ENCODE results near the gene SIDT2. TPM values are rescaled to one million over a fixed set of nuclear protein-coding genes. Genes with fewer than 3 reads are reported as not detected.

The SIDT2 gene
- total and polyA plus RNA-seq, 2 of the 4 experiments (the other 2 are of a cell fraction), result 7.3 to 30.3 TPM

GRCh38 chr11:117193130-117194020 lies 14.8 kb downstream of the SIDT2 start (continued):
- no peak for TF ChIP-seq FOS (IDR thresholded peaks at IDR 0.05; ENCODE audit: low read depth, low read length)
- TF ChIP-seq BHLHE40 (IDR thresholded peaks at IDR 0.05; ENCODE audit: low read depth, low read length), result no peak

DNA sequence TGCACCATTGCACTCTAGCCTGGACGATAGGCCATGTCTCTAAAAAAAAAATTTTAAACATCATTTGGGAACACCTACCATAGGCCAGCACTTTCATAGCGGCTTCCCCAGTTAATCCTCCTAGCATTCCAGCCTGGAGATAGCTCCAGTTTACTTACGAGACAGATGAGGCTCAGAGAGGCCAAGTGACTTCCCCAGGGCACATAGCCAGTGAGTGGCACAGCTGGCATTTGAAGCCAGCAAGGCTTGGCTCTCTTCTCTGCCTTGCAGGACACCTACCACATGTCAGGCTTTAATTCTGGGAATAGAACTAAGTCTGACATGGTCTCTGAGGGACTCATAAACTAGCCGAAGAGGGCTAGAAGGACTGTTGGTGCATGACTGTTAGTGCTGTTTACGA lies 15.7 kb downstream of the SIDT2 start:
- Histone ChIP-seq H3K79me1 (ENCODE audit: low read depth in 1 of 2, low read length in 2 of 2) (peaks cover 10 to 22% of the 10 kb centered on the region in 2 experiments; a peak in 3 of 4 replicates), H3K4me1 (ENCODE audit: control insufficient read depth, insufficient read depth, low read length) (peaks cover 13% of the 10 kb centered on the region), H3K4ac (ENCODE audit: low read depth, low read length) (no peak overlapping the region), H4K20me1 (ENCODE audit: insufficient read depth, low read length) (no peaks in the 10 kb centered on the region; the same call in 1 of the 2 replicates), H4K91ac (ENCODE audit: insufficient read depth, low read depth, low read length) (no peak overlapping the region), H2AK9ac (replicated peaks; ENCODE audit: low read depth, low read length, poor library complexity) (peak overlapping the region; percentile 40), H3K4me3 (ENCODE audit: insufficient read depth, low read depth, low read length) (no peak overlapping the region), H3K36me3 (ENCODE audit: control insufficient read depth, insufficient read depth, low read length) (peaks cover 44% of the 10 kb centered on the region), H2BK20ac (ENCODE audit: low read depth, low read length) (no peak overlapping the region), H3K9me3 (ENCODE audit: control insufficient read depth, insufficient read depth, low read length) (no peaks in the 10 kb centered on the region), H3K27me3 (ENCODE audit: control insufficient read depth, insufficient read depth, low read length) (no peaks in the 10 kb centered on the region), H3K9me1 (ENCODE audit: insufficient read depth, low read length) (peaks cover 13% of the 10 kb centered on the region), H3K9ac (ENCODE audit: low read depth, low read length) (no peak overlapping the region), H3K23ac (ENCODE audit: low read depth, low read length) (no peak overlapping the region), H2BK15ac (ENCODE audit: low read depth, low read length) (no peak overlapping the region), H2BK120ac (ENCODE audit: low read depth, low read length) (no peak overlapping the region), H2AK5ac (ENCODE audit: low read depth, low read length) (no peak overlapping the region), H3K27ac (ENCODE audit: insufficient read depth, low read length) (no peak overlapping the region), H3K56ac (ENCODE audit: extremely low read depth, insufficient read depth, low read length) (no peak overlapping the region), H3K4me2 (ENCODE audit: low read depth, low read length) (no peak overlapping the region), H3K18ac (ENCODE audit: low read depth, low read length) (no peak overlapping the region), H2BK5ac (ENCODE audit: low read depth, low read length, poor library complexity, severe bottlenecking) (no peak overlapping the region), H2AFZ (replicated peaks; ENCODE audit: low read length, poor library complexity) (no peak overlapping the region), H3K14ac (replicated peaks; ENCODE audit: low read depth, low read length) (no peak overlapping the region), H4K8ac (ENCODE audit: low read depth in 2 of 2, low read length in 2 of 2) (no peak overlapping the region), H4K5ac (ENCODE audit: low read depth, low read length) (no peak overlapping the region)
- WGBS, 2 experiments (ENCODE audit: extremely low coverage in 2 of 2, insufficient read length in 1 of 2), result 100% methylated on average over 1 of the region's 5 CpGs; no CpG with 5 or more reads in 1 of the 2 experiments
- DNase-seq, result no peak
- intact Hi-C loops (cut with micrococcal nuclease), result no loop called here
- in situ Hi-C loops (cut with MboI; ENCODE audit: low sequenced_read_pairs), result no loop called here
- ATAC-seq (ENCODE audit: low read depth), result no peak
- no TSS peak for BruUV-seq (replicated peaks)
- dilution Hi-C loops (cut with HindIII; ENCODE audit: low sequenced_read_pairs, unreplicated experiment), result no loop called here
- ChIA-PET CTCF (no interaction called here), POLR2A (ENCODE audit: unreplicated experiment) (interaction anchor here (0.9 kb wide), 1 partner anchor 14 kb away, joined by 5 read pairs; no protein-coding TSS in a partner anchor)
- no peak for TF ChIP-seq RAD21 (IDR thresholded peaks at IDR 0.05; ENCODE audit: low read length)
- TF ChIP-seq RCOR1 (IDR thresholded peaks at IDR 0.05; ENCODE audit: insufficient replicate concordance, low read length), result no peak
- TF ChIP-seq BHLHE40 (IDR thresholded peaks at IDR 0.05; ENCODE audit: low read depth, low read length), result no peak
- no peak for TF ChIP-seq MAFK (IDR thresholded peaks at IDR 0.05; ENCODE audit: low read depth, low read length)
- no peak for TF ChIP-seq MXI1 (IDR thresholded peaks at IDR 0.05; ENCODE audit: borderline replicate concordance, low read depth, low read length)
- TF ChIP-seq USF2 (IDR thresholded peaks at IDR 0.05; ENCODE audit: low read depth, low read length), result no peak
- no peak for TF ChIP-seq MAZ (IDR thresholded peaks at IDR 0.05; ENCODE audit: borderline replicate concordance, low read depth, low read length)
- no peak for TF ChIP-seq FOS (IDR thresholded peaks at IDR 0.05; ENCODE audit: low read depth, low read length)
- TF ChIP-seq, protein P1, sequence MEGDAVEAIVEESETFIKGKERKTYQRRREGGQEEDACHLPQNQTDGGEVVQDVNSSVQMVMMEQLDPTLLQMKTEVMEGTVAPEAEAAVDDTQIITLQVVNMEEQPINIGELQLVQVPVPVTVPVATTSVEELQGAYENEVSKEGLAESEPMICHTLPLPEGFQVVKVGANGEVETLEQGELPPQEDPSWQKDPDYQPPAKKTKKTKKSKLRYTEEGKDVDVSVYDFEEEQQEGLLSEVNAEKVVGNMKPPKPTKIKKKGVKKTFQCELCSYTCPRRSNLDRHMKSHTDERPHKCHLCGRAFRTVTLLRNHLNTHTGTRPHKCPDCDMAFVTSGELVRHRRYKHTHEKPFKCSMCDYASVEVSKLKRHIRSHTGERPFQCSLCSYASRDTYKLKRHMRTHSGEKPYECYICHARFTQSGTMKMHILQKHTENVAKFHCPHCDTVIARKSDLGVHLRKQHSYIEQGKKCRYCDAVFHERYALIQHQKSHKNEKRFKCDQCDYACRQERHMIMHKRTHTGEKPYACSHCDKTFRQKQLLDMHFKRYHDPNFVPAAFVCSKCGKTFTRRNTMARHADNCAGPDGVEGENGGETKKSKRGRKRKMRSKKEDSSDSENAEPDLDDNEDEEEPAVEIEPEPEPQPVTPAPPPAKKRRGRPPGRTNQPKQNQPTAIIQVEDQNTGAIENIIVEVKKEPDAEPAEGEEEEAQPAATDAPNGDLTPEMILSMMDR (conservative IDR thresholded peaks at IDR 0.05; ENCODE audit: low read depth, low read length), result no peak
- TF ChIP-seq RFX5 (IDR thresholded peaks at IDR 0.05; ENCODE audit: low read depth, low read length), result no peak
- no peak for TF ChIP-seq POLR2A (IDR thresholded peaks at IDR 0.05; ENCODE audit: low read depth, low read length)
- TF ChIP-seq CHD1 (IDR thresholded peaks at IDR 0.05; ENCODE audit: low read depth, low read length), result no peak
